GM23338 (cell line): Measurements from ENCODE around the gene MAPK4. TPM values are rescaled to one million over a fixed set of nuclear protein-coding genes. Genes with fewer than 3 reads are reported as not detected.
"Not testable (repeated sequence)": the region's sequence is repeated elsewhere in the genome, so short reads cannot be mapped to it uniquely, and the experiment has no call there.

ENCODE experiments used
- ATAC-seq: fragments of 200-7000 bp; cut with Tn5 transposase; 3 replicates; pipeline ENCODE4 v1.9.1; 2020
- DNase-seq: peaks from one replicate; pipeline ENCODE4 v3.0.0-alpha.2; 2015; ENCODE audit warnings: low spot score
- H2AFZ ChIP-seq: fragments of 200-600 bp; sonication (generic); 2 replicates; pipeline ENCODE4 v1.8.0; 2016; ENCODE audit warnings: antibody characterized with exemption, mild to moderate bottlenecking, moderate library complexity
- H3F3A ChIP-seq: fragments of 200-600 bp; sonication (generic); replicated peaks from 2 replicates; pipeline ENCODE4 v1.8.0; 2017; ENCODE audit warnings: antibody characterized with exemption, mixed run types, low read depth
- H3K27ac ChIP-seq: fragments of 200-600 bp; sonication (generic); 2 replicates; pipeline ENCODE4 v1.6.1; 2016; ENCODE audit warnings: low read depth
- H3K27me3 ChIP-seq: fragments of 200-600 bp; sonication (generic); 2 replicates; pipeline ENCODE4 v1.8.0; 2016; ENCODE audit warnings: mild to moderate bottlenecking, mixed run types, moderate library complexity; ENCODE audit not compliant: insufficient read depth
- H3K36me3 ChIP-seq: fragments of 200-600 bp; sonication (generic); 2 replicates; pipeline ENCODE4 v1.8.0; 2016; ENCODE audit warnings: mild to moderate bottlenecking; ENCODE audit not compliant: insufficient read depth
- H3K4me1 ChIP-seq: fragments of 200-600 bp; sonication (generic); 2 replicates; pipeline ENCODE4 v1.8.0; 2016; ENCODE audit warnings: mild to moderate bottlenecking, moderate library complexity; ENCODE audit not compliant: insufficient read depth
- H3K4me2 ChIP-seq: fragments of 200-600 bp; sonication (generic); 2 replicates; pipeline ENCODE4 v1.7.1; 2017; ENCODE audit warnings: mixed run types
- H3K4me3 ChIP-seq: fragments of 200-600 bp; sonication (generic); 2 replicates; pipeline ENCODE4 v1.6.1; 2016; ENCODE audit warnings: mixed run types
- H3K79me2 ChIP-seq: fragments of 200-600 bp; sonication (generic); replicated peaks from 2 replicates; pipeline ENCODE4 v1.8.0; 2017; ENCODE audit warnings: mild to moderate bottlenecking; ENCODE audit not compliant: insufficient read depth
- H3K9me2 ChIP-seq: fragments of 200-600 bp; sonication (generic); 2 replicates; pipeline ENCODE4 v1.8.0; 2017; ENCODE audit not compliant: insufficient read depth
- H4K20me1 ChIP-seq: fragments of 200-600 bp; sonication (generic); replicated peaks from 2 replicates; pipeline ENCODE4 v1.8.0; 2017; ENCODE audit warnings: mild to moderate bottlenecking; ENCODE audit not compliant: insufficient read depth
- H3K27ac Mint-ChIP-seq: 2 replicates; pipeline ENCODE4 v1.8.0; 2020; ENCODE audit warnings: inconsistent platforms, mild to moderate bottlenecking, moderate library complexity, mixed read lengths
- H3K27me3 Mint-ChIP-seq: 3 replicates; pipeline ENCODE4 v1.8.0; 2022; ENCODE audit warnings: low read depth, mild to moderate bottlenecking, moderate library complexity, mixed read lengths, inconsistent platforms; ENCODE audit not compliant: insufficient read depth, poor library complexity
- H3K36me3 Mint-ChIP-seq: 3 replicates; pipeline ENCODE4 v1.8.0; 2021; ENCODE audit warnings: low read depth, mild to moderate bottlenecking, inconsistent platforms, moderate library complexity, mixed read lengths
- H3K4me1 Mint-ChIP-seq: 3 replicates; pipeline ENCODE4 v1.8.0; 2020; ENCODE audit warnings: mild to moderate bottlenecking, inconsistent platforms, mixed read lengths
- H3K4me3 Mint-ChIP-seq: 3 replicates; pipeline ENCODE4 v1.8.0; 2021; ENCODE audit warnings: moderate library complexity, mild to moderate bottlenecking, inconsistent platforms, mixed read lengths
- H3K9me3 Mint-ChIP-seq: 3 replicates; pipeline ENCODE4 v1.8.0; 2020; ENCODE audit warnings: moderate library complexity, mild to moderate bottlenecking, inconsistent platforms, mixed read lengths
- CREB1 ChIP-seq: fragments of 250-450 bp; sonication (Bioruptor Pico); IDR thresholded peaks from 2 replicates; pipeline ENCODE4 v1.5.0; 2020; ENCODE audit warnings: low read depth, mild to moderate bottlenecking, moderate library complexity
- CTCF ChIP-seq, 2 experiments: fragments of 200-600 bp in 1 of 2; sonication (generic) in 1 of 2; conservative IDR thresholded peaks; 2 replicates each; pipeline versions ENCODE4 v1.5.1 to v1.6.1; 2016 to 2017; ENCODE audit warnings: antibody characterized with exemption in 2 of 2, low read depth in 2 of 2, mild to moderate bottlenecking in 2 of 2, moderate library complexity in 1 of 2
- NANOG ChIP-seq: IDR thresholded peaks from 2 replicates; pipeline ENCODE4 v1.6.1; 2016; ENCODE audit warnings: antibody characterized with exemption, borderline replicate concordance
- STAT1 ChIP-seq: IDR thresholded peaks from one replicate; pipeline ENCODE4 v1.6.1; 2016; ENCODE audit warnings: antibody characterized with exemption; ENCODE audit not compliant: unreplicated experiment
- polyA plus RNA-seq: library from polyadenylated mRNA; unstranded; fragments of >200 nt; fragmentation: Nextera tagmentation; extraction: Ambion mirVana; gene quantifications from 2 replicates; pipeline ENCODE4 v1.2.1, GENCODE V29; 2016
- total RNA-seq: library from RNA; depleted of rRNA; stranded (reverse); fragments of >200 nt; shearing (Covaris generic); gene quantifications from 2 replicates; pipeline ENCODE4 v1.2.3, GENCODE V29; 2014

Gene MAPK4
- total and polyA plus RNA-seq, 2 experiments from 2014 or later = 1.3 to 4.4 TPM

GRCh38 chr18:50707297-50707696 is 147.4 kb downstream of the MAPK4 start:
- not testable (repeated sequence) for H3K27ac ChIP-seq, DNase-seq

GRCh38 chr18:50707855-50708469 is 148.1 kb downstream of the MAPK4 start:
- ATAC-seq (no peak), DNase-seq (no peak)
- Histone ChIP-seq H2AFZ (no peak overlapping the region), H3K4me1 (peaks cover 20% of the 10 kb centered on the region), H3K27ac (no peak overlapping the region), H3K4me3 (no peak overlapping the region), H3F3A (no peaks in the 10 kb centered on the region), H3K9me2 (no peaks in the 10 kb centered on the region), H3K79me2 (no peaks in the 10 kb centered on the region), H4K20me1 (no peaks in the 10 kb centered on the region), H3K27me3 (no peaks in the 10 kb centered on the region), H3K4me2 (no peak overlapping the region), H3K36me3 (no peaks in the 10 kb centered on the region)
- Mint-ChIP-seq H3K4me1 (peaks cover 42% of the 10 kb centered on the region), H3K4me3 (no peak overlapping the region), H3K27ac (no peak overlapping the region), H3K27me3 (peaks cover 7% of the 10 kb centered on the region), H3K36me3 (no peaks in the 10 kb centered on the region), H3K9me3 (no peaks in the 10 kb centered on the region)
- no peak for TF ChIP-seq CTCF (conservative IDR thresholded peaks at IDR 0.05; ENCODE audit: low read depth in 2 of 2)
- no peak for TF ChIP-seq CREB1 (CRISPR knock-in tag)
- no peak for TF ChIP-seq NANOG

More at GRCh38 chr18:50707297-50707696, 147.4 kb downstream of the MAPK4 start:
- not testable (repeated sequence) for H2AFZ ChIP-seq, H3K4me2 ChIP-seq, H3K4me3 ChIP-seq, H3K9me2 ChIP-seq, H3K27me3 Mint-ChIP-seq, H3K36me3 ChIP-seq, H3K27ac Mint-ChIP-seq, H3K4me3 Mint-ChIP-seq, H3K36me3 Mint-ChIP-seq, ATAC-seq, H3K9me3 Mint-ChIP-seq, H4K20me1 ChIP-seq, H3K79me2 ChIP-seq, H3K27me3 ChIP-seq, H3F3A ChIP-seq
- peaks cover 14% of the 10 kb centered on the region for H3K4me1 ChIP-seq
- peaks cover 36% of the 10 kb centered on the region for H3K4me1 Mint-ChIP-seq

GRCh38 chr18:50709193-50709592 is 149.3 kb downstream of the MAPK4 start:
- no peak overlapping the region for H3K4me2 ChIP-seq
- Mint-ChIP-seq H3K36me3 (no peaks in the 10 kb centered on the region), H3K27ac (no peak overlapping the region), H3K27me3 (peaks cover 7% of the 10 kb centered on the region), H3K9me3 (no peaks in the 10 kb centered on the region), H3K4me3 (no peak overlapping the region), H3K4me1 (peaks cover 43% of the 10 kb centered on the region)
- no peak overlapping the region for H2AFZ ChIP-seq
- H3K4me1 ChIP-seq = peaks cover 22% of the 10 kb centered on the region
- H3K4me3 ChIP-seq = no peak overlapping the region
- ATAC-seq (peak; percentile 81), DNase-seq (peak; percentile 45)
- TF ChIP-seq CREB1 (CRISPR knock-in tag) (no peak), CTCF (conservative IDR thresholded peaks at IDR 0.05; ENCODE audit: low read depth in 2 of 2) (peak in 1 of 2 experiments; percentile 36; a peak in 3 of 4 replicates), STAT1 (no peak)
- no peaks in the 10 kb centered on the region for H3K79me2 ChIP-seq
- H3F3A ChIP-seq = no peaks in the 10 kb centered on the region
- no peaks in the 10 kb centered on the region for H3K27me3 ChIP-seq
- H3K9me2 ChIP-seq = no peaks in the 10 kb centered on the region
- H3K36me3 ChIP-seq = no peaks in the 10 kb centered on the region
- H3K27ac ChIP-seq = no peak overlapping the region
- H4K20me1 ChIP-seq = no peaks in the 10 kb centered on the region
